Stimulated activated naive CD4-positive, alpha-beta T cell (primary cell): Measurements from ENCODE around the gene POMGNT2.

Source experiments
- DNase-seq, 6 experiments: peaks; one replicate each; lab custom pipeline; 2025; lab: John Stamatoyannopoulos, UW

Gene POMGNT2

DNA sequence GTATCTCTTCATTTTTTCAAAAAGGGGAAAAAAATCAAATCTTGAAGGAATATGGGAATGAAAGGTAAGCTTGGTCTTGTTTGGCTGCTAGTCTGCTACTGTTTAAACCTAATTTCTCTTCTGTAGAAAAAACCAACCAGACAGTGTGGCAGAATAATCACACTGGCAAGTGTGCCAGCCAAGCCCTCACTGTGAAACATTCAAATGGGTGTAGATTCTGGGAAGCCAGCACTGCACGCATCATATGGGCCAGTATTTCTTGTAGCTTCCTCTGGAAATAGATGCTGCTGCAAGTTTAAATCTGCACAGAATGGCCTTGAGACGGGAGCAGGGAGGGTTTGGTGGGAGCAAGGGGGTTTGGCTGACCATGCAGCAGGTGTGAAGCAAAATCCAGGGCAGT lies 62.1 kb downstream of the POMGNT2 start:
- DNase-seq: no peak

DNA sequence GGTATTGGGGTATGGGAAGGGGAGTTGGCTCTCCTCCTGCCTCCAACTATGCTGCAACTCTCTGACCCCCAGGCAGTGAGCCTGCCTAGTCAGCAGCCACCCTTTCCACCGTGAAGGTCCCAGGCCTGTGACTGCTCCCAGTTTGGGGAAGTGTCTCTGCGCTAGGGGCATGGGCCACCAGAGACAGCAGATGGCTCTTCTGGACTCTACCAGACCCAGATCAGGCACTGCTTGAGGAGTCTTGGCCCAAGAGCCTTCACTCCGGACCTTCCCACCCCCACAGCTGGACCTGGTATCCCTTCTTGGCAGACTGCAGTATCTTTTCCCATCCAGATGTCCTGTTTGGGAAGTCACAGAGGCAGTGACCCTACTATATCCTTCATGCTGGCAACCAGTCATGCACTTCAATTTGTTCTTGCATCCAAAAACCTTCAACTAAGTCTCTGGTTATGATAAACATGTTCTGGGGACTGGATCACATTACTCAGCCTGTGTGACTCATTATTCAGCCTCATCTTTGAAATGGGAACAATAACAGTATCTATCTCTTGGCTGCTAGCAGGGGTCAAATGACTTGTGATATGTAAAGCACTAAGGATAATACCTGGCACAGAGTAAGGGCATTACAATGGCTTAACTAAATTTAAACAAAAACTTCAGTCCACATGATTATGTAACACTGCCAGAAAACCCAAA lies 62.7 kb downstream of the POMGNT2 start:
- DNase-seq: no peak

DNA sequence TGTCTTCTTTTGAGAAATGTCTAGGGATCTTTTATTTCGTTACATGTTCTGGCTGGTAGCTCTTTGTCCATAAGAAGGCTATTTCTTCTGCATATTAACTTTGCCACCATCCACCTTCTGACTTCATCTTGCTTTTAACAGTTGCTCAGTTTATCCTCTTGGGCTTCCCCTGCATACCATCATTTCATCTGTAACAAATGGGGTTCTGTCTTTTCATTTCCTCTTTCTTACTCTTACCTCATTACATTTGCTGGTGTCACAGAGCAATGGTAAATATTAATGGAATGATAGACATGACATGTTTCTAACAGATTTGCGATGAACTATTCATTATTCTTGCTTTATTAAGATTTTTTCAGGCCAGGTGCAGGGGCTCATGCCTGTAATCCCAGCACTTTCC lies 64.4 kb downstream of the POMGNT2 start:
- DNase-seq: no peak

GRCh38 chr3:43038010-43038409 lies 67.9 kb downstream of the POMGNT2 start:
- DNase-seq: no peak

DNA sequence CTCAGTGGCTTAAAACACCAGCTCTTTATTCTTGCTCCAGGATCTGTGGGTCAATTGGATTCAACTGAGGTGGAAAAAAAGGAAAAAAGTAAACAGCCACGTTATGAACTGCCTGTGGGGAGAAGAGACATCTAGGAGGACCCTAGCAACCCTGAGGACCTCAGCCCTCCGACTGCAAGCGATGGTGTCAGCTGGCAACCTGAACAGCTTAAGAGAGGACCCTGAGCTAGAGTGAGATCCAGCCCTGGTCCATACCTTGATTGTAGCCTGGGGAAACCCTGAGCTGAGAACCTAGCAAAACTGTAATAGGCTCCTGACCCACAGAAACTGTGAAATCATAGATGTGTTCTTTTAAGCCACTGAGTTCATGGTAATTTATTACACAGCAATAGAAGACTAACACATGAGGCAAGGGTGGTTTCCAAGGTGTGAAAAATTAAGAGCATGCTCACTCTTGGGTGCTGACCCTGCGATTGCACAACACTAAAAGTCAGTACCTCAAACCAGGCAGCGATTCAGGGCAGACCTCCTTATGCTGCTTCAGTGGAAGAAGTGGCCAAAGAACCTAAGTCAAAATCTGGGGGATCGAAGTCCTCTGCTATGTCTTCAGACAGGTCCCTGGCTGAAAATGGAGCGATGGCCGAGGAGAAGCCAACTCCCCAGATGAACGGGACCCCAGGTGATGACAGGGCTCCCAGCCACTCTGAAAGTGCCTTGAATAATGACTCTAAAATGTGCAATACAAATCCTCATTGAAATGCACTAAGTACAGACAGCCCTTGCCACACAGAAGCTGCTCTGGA lies 69.1 kb downstream of the POMGNT2 start:
- no peak for DNase-seq

GRCh38 chr3:43035801-43036365 lies 70.0 kb downstream of the POMGNT2 start:
- DNase-seq: no peak

DNA sequence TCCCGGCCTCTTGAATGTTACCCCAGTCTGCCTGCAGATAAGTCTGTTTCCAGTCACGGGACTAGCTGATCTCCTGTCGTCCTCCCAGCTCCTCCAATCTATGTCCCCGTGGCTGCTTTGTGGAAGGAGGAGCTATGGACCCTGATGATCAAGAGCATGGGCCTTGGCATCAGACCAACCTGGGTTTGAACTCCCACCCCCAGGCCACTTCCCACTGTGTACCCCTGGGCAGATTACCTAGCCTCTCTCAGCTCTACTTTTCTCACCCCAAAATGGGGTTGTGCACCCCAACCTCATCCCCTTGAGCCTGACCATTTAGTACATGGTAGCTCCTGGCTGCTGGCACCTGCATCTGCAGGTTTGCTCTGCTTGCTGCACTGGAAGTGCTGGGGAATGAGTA lies 71.0 kb downstream of the POMGNT2 start:
- no peak for DNase-seq

- DNase-seq: no peak
Observed at GRCh38 chr3:43034200-43034599, 71.7 kb downstream of the POMGNT2 start.

GRCh38 chr3:43032646-43033628 lies 72.9 kb downstream of the POMGNT2 start:
- no peak for DNase-seq

GRCh38 chr3:43031889-43032545 lies 73.9 kb downstream of the POMGNT2 start:
- no peak for DNase-seq

DNA sequence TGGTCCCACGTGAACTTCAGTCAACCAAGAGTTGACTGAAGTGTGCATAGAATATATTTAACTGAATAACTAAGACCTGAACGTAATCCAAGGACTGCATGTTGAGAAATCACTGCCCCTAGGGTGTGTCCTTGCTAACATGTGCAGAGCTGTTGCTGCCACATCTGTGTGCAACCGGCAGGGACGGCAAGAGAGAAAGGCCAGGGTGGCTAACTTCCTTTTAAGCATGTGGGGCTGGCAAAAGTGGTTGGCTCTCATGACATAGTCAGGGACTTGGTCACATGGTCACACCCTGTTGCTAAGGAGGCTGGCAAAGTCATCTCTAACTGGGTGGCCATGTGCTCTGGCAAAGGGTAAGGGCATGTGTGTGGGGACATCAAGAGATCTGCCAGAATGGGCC lies 74.4 kb downstream of the POMGNT2 start:
- no peak for DNase-seq

- no peak for DNase-seq
Observed at GRCh38 chr3:43030162-43030935, 75.5 kb downstream of the POMGNT2 start.
